Activated T-helper 2 cell treated with anti-CD3 and anti-CD28 coated beads, Interferon-gamma antibody, Interleukin-2, Interleukin-4, amounts not matched to agents 10 μg/mL and 5 μg/mL and 100 μg/mL, durations not matched to agents 14 hours and 24 hours and 36 hours (primary cell): ENCODE results near the gene CCDC87. TPM values are rescaled to one million over a fixed set of nuclear protein-coding genes. Genes with fewer than 3 reads are reported as not detected.
A peak's percentile ranks its signal among the peaks of the same experiment; 100 is the strongest.
"Not testable (repeated sequence)": the region's sequence is repeated elsewhere in the genome, so short reads cannot be mapped to it uniquely, and the experiment has no call there.

Experiments used
- DNase-seq: peaks from one replicate; pipeline ENCODE4 v3.0.0; 2021; ENCODE audit warnings: low spot score
- H3K27ac Mint-ChIP-seq: one replicate; pipeline ENCODE4 v1.8.0; 2021; ENCODE audit warnings: mixed read lengths
- H3K27me3 Mint-ChIP-seq: one replicate; pipeline ENCODE4 v1.8.0; 2021; ENCODE audit warnings: low read depth, mixed read lengths
- H3K36me3 Mint-ChIP-seq: one replicate; pipeline ENCODE4 v1.8.0; 2021; ENCODE audit warnings: low read depth, mixed read lengths
- H3K4me1 Mint-ChIP-seq: one replicate; pipeline ENCODE4 v1.8.0; 2021; ENCODE audit warnings: low read depth, mixed read lengths
- H3K4me3 Mint-ChIP-seq: one replicate; pipeline ENCODE4 v1.8.0; 2021; ENCODE audit warnings: low read depth, mild to moderate bottlenecking, moderate library complexity, mixed read lengths
- H3K9me3 Mint-ChIP-seq: one replicate; pipeline ENCODE4 v1.8.0; 2021; ENCODE audit warnings: mixed read lengths
- intact Hi-C: fragments of 100-400 bp; cut with micrococcal nuclease; formaldehyde crosslinking; loops from one replicate; pipeline ENCODE4 v1.15.1; 2023
- total RNA-seq: library from RNA; stranded (reverse); gene quantifications from 2 replicates; pipeline ENCODE4 v1.2.3, GENCODE V29; 2022

Gene CCDC87
- total RNA-seq, 1 donor from 2014 or later: 0.09 TPM

- Mint-ChIP-seq H3K27ac (no peak overlapping the region), H3K4me3 (no peak overlapping the region), H3K4me1 (no peaks in the 10 kb centered on the region), H3K27me3 (no peaks in the 10 kb centered on the region), H3K9me3 (peaks cover 6% of the 10 kb centered on the region), H3K36me3 (no peaks in the 10 kb centered on the region)
- intact Hi-C loops: no loop called here
- DNase-seq: no peak
Measured at GRCh38 chr11:66586136-66586535, 6.7 kb downstream of the CCDC87 start.

- intact Hi-C loops, H3K36me3 Mint-ChIP-seq, H3K27me3 Mint-ChIP-seq, H3K9me3 Mint-ChIP-seq, DNase-seq, H3K27ac Mint-ChIP-seq, H3K4me3 Mint-ChIP-seq, H3K4me1 Mint-ChIP-seq: not testable (repeated sequence)
Measured at GRCh38 chr11:66585447-66585846, 7.4 kb downstream of the CCDC87 start.

GRCh38 chr11:66582565-66583147, 10.2 kb downstream of the CCDC87 start:
- DNase-seq, H3K27me3 Mint-ChIP-seq, intact Hi-C loops, H3K36me3 Mint-ChIP-seq, H3K9me3 Mint-ChIP-seq, H3K4me3 Mint-ChIP-seq, H3K27ac Mint-ChIP-seq: not testable (repeated sequence)
- peaks cover 13% of the 10 kb centered on the region for H3K4me1 Mint-ChIP-seq

- H3K27me3 Mint-ChIP-seq: peaks cover 8% of the 10 kb centered on the region
- no peak overlapping the region for H3K4me3 Mint-ChIP-seq
- no peak overlapping the region for H3K27ac Mint-ChIP-seq
- no peak for DNase-seq
- H3K4me1 Mint-ChIP-seq: peaks cover 13% of the 10 kb centered on the region
- H3K9me3 Mint-ChIP-seq: peaks cover 6% of the 10 kb centered on the region
- intact Hi-C loops: no loop called here
- H3K36me3 Mint-ChIP-seq: no peaks in the 10 kb centered on the region
Measured at GRCh38 chr11:66581261-66581660, 11.6 kb downstream of the CCDC87 start.

GRCh38 chr11:66580803-66581202, 12.1 kb downstream of the CCDC87 start:
- Mint-ChIP-seq H3K4me3 (no peak overlapping the region), H3K27me3 (peaks cover 8% of the 10 kb centered on the region), H3K27ac (peak overlapping the region; percentile 34), H3K9me3 (peaks cover 6% of the 10 kb centered on the region), H3K4me1 (peaks cover 13% of the 10 kb centered on the region), H3K36me3 (no peaks in the 10 kb centered on the region)
- intact Hi-C loops: no loop called here
- DNase-seq: no peak

- Mint-ChIP-seq H3K9me3 (peaks cover 6% of the 10 kb centered on the region), H3K36me3 (no peaks in the 10 kb centered on the region), H3K27me3 (peaks cover 9% of the 10 kb centered on the region), H3K4me3 (no peak overlapping the region), H3K4me1 (peaks cover 13% of the 10 kb centered on the region), H3K27ac (no peak overlapping the region)
- DNase-seq: peak; percentile 58
- intact Hi-C loops: loop anchor here (1.0 to 5.0 kb wide), 2 partner anchors 38 to 99 kb away; partner anchors contain the start of gene RBM14
Measured at GRCh38 chr11:66579017-66579606, 13.8 kb downstream of the CCDC87 start.

GRCh38 chr11:66570850-66571180, 22.0 kb downstream of the CCDC87 start:
- Mint-ChIP-seq H3K27ac (no peak overlapping the region), H3K27me3 (peaks cover 30% of the 10 kb centered on the region), H3K4me1 (peaks cover 2% of the 10 kb centered on the region), H3K4me3 (no peak overlapping the region), H3K36me3 (no peaks in the 10 kb centered on the region), H3K9me3 (no peaks in the 10 kb centered on the region)
- no peak for DNase-seq
- intact Hi-C loops: no loop called here

GRCh38 chr11:66570079-66570849, 22.6 kb downstream of the CCDC87 start:
- H3K27me3 Mint-ChIP-seq: peaks cover 30% of the 10 kb centered on the region

GRCh38 chr11:66569076-66569475, 23.8 kb downstream of the CCDC87 start:
- H3K4me1 Mint-ChIP-seq: peaks cover 2% of the 10 kb centered on the region
- no peak overlapping the region for H3K27ac Mint-ChIP-seq
- H3K9me3 Mint-ChIP-seq: no peaks in the 10 kb centered on the region
- H3K27me3 Mint-ChIP-seq: peaks cover 29% of the 10 kb centered on the region
- DNase-seq: no peak
- H3K4me3 Mint-ChIP-seq: no peak overlapping the region
- intact Hi-C loops: loop anchor here (10.0 kb wide), 1 partner anchor 266 kb away; no protein-coding TSS in a partner anchor
- H3K36me3 Mint-ChIP-seq: no peaks in the 10 kb centered on the region

More at GRCh38 chr11:66570079-66570849, 22.6 kb downstream of the CCDC87 start:
- DNase-seq: no peak
- H3K4me3 Mint-ChIP-seq: peak overlapping the region; percentile 7
- H3K27ac Mint-ChIP-seq: no peak overlapping the region
- intact Hi-C loops: no loop called here
- no peaks in the 10 kb centered on the region for H3K9me3 Mint-ChIP-seq
- peaks cover 2% of the 10 kb centered on the region for H3K4me1 Mint-ChIP-seq
- no peaks in the 10 kb centered on the region for H3K36me3 Mint-ChIP-seq

GRCh38 chr11:66568124-66568916, 24.5 kb downstream of the CCDC87 start, which contains the start of gene CTSF:
CTSF (minus strand) TSS chr11:66568606; CDS start chr11:66568486, 120 bp downstream.
- intact Hi-C loops: loop anchor here (10.0 kb wide), 1 partner anchor 266 kb away; no protein-coding TSS in a partner anchor
- Mint-ChIP-seq H3K27me3 (peaks cover 23% of the 10 kb centered on the region), H3K36me3 (no peaks in the 10 kb centered on the region), H3K9me3 (no peaks in the 10 kb centered on the region), H3K4me1 (peaks cover 2% of the 10 kb centered on the region), H3K27ac (no peak within 1 kb of the TSS), H3K4me3 (peak within 1 kb of the TSS; percentile 61)
- peak; percentile 58 for DNase-seq

- Mint-ChIP-seq H3K27ac (no peak overlapping the region), H3K4me3 (peak overlapping the region; percentile 61), H3K4me1 (peaks cover 2% of the 10 kb centered on the region), H3K36me3 (no peaks in the 10 kb centered on the region), H3K27me3 (peaks cover 23% of the 10 kb centered on the region), H3K9me3 (no peaks in the 10 kb centered on the region)
- intact Hi-C loops: loop anchor here (10.0 kb wide), 1 partner anchor 267 kb away; no protein-coding TSS in a partner anchor
- no peak for DNase-seq
Measured at GRCh38 chr11:66567787-66568123, 25.1 kb downstream of the CCDC87 start.

GRCh38 chr11:66566221-66566620, 26.6 kb downstream of the CCDC87 start:
- peaks cover 23% of the 10 kb centered on the region for H3K27me3 Mint-ChIP-seq
- H3K27ac Mint-ChIP-seq: no peak overlapping the region
- H3K9me3 Mint-ChIP-seq: no peaks in the 10 kb centered on the region
- intact Hi-C loops: loop anchor here (10.0 kb wide), 1 partner anchor 269 kb away; no protein-coding TSS in a partner anchor
- H3K36me3 Mint-ChIP-seq: no peaks in the 10 kb centered on the region
- no peak for DNase-seq
- peaks cover 2% of the 10 kb centered on the region for H3K4me1 Mint-ChIP-seq
- H3K4me3 Mint-ChIP-seq: no peak overlapping the region
